Erythroblast (primary cell): Measurements from ENCODE around the gene RETREG1.
A peak's percentile ranks its signal among the peaks of the same experiment; 100 is the strongest.

Experiments used
- DNase-seq, 2 experiments: peaks; one replicate each; lab custom pipeline; 2025; lab: John Stamatoyannopoulos, UW
- GATA1 ChIP-seq: IDR thresholded peaks from 2 replicates; pipeline ENCODE4 v1.6.1; 2011; ENCODE audit warnings: low read depth, mild to moderate bottlenecking, control low read depth, low read length, moderate library complexity
- POLR2A ChIP-seq: IDR thresholded peaks from 2 replicates; pipeline ENCODE4 v1.6.1; 2011; ENCODE audit warnings: mild to moderate bottlenecking, low read length

RETREG1 gene

GRCh38 chr5:16564248-16564867, 52.4 kb downstream of the RETREG1 start:
- no peak for DNase-seq
- no peak for TF ChIP-seq POLR2A
- TF ChIP-seq GATA1 = no peak

- no peak for TF ChIP-seq GATA1
- no peak for TF ChIP-seq POLR2A
- no peak for DNase-seq
These were observed 53.1 kb downstream of the RETREG1 start for GRCh38 chr5:16563686-16564085.

GRCh38 chr5:16561660-16562059, 55.1 kb downstream of the RETREG1 start:
- TF ChIP-seq POLR2A (no peak), GATA1 (no peak)
- no peak for DNase-seq

- DNase-seq = no peak
- TF ChIP-seq GATA1 (no peak), POLR2A (no peak)
These were observed 57.1 kb downstream of the RETREG1 start for GRCh38 chr5:16559702-16560101.

- no peak for DNase-seq
- TF ChIP-seq GATA1 (no peak), POLR2A (no peak)
These were observed 57.7 kb downstream of the RETREG1 start for GRCh38 chr5:16558984-16559629.

GRCh38 chr5:16557477-16557876, 59.3 kb downstream of the RETREG1 start:
- no peak for DNase-seq
- TF ChIP-seq GATA1 = no peak
- TF ChIP-seq POLR2A = no peak

GRCh38 chr5:16554110-16554509, 62.7 kb downstream of the RETREG1 start:
- TF ChIP-seq GATA1 (no peak), POLR2A (no peak)
- DNase-seq = no peak

- TF ChIP-seq GATA1 = no peak
- TF ChIP-seq POLR2A = no peak
- peak; percentile 22 to 27 for DNase-seq
These were observed 64.0 kb downstream of the RETREG1 start for GRCh38 chr5:16552666-16553343.

GRCh38 chr5:16551628-16552027, 65.2 kb downstream of the RETREG1 start:
- TF ChIP-seq POLR2A (no peak), GATA1 (no peak)
- DNase-seq = no peak

- DNase-seq = peak; percentile 59 to 65
- no peak for TF ChIP-seq POLR2A
- TF ChIP-seq GATA1 = no peak
These were observed 66.4 kb downstream of the RETREG1 start for GRCh38 chr5:16550316-16550952.

- TF ChIP-seq POLR2A = no peak
- TF ChIP-seq GATA1 = no peak
- no peak for DNase-seq
These were observed 67.1 kb downstream of the RETREG1 start for GRCh38 chr5:16549491-16550206.

GRCh38 chr5:16548812-16549211, 68.0 kb downstream of the RETREG1 start:
- DNase-seq = no peak
- no peak for TF ChIP-seq POLR2A
- no peak for TF ChIP-seq GATA1

GRCh38 chr5:16548115-16548514, 68.7 kb downstream of the RETREG1 start:
- DNase-seq = no peak
- TF ChIP-seq GATA1 (no peak), POLR2A (no peak)
